GM21423 (cell line): ENCODE results near the gene GOLPH3.
"Not testable (repeated sequence)": the region's sequence is repeated elsewhere in the genome, so short reads cannot be mapped to it uniquely, and the experiment has no call there.

Experiments
- ATAC-seq: cut with Tn5 transposase; IDR thresholded peaks from one replicate; pipeline ENCODE4 v1.9.1; 2021; ENCODE audit warnings: mild to moderate bottlenecking, moderate library complexity; ENCODE audit not compliant: unreplicated experiment

Gene GOLPH3

DNA sequence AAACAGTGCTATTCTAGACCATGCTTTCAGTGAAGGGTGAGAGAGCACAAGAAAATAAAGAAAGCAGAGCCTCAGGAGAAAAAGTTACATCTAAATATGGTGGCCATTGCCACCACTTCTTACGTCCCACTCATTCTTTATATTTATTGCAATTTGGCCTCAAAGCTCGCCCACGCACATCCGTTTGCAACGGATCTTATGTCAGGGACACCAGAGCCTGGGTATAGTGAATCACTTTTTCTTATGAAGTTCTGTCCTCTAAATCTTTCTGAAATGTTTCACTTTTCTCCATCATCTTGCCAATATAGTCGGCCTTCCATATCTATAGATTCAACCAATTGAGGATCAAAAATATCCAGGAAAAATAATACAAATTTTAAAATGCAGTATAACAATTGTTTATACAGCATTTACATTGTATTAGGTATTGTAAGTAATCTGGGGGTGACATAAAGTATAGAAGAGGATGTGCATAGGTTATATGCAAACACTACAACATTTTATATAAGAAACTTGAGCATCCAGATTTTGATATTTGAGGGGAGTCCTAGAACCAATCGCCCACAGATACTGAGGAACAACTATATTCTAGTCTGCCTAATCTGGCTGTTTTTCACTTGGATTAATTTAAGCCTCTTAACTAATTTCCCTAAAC, 35.2 kb downstream of the GOLPH3 start:
- ATAC-seq, result no peak

GRCh38 chr5:32136342-32136741, 37.8 kb downstream of the GOLPH3 start:
- no peak for ATAC-seq

DNA sequence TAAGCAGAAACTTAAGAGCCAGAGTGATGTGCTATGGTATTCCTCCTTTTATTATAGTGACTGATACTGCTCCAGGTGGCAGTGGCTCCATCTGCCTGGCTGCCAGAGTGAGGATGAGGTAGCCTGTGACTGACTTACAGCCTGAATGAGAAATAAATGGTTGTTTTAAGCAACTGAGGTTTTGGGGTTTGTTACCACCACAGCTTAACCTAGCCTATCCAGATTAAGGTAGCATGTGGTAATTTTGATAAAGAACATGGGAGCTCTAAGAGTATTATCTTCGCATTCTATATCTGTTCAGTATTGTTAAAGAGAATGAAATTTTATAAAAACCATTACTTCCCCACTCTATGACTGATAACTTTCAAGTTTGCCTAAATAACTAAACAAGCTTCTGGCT, 39.0 kb downstream of the GOLPH3 start:
- no peak for ATAC-seq

- no peak for ATAC-seq
Measured at GRCh38 chr5:32132757-32133156, 41.4 kb downstream of the GOLPH3 start.

DNA sequence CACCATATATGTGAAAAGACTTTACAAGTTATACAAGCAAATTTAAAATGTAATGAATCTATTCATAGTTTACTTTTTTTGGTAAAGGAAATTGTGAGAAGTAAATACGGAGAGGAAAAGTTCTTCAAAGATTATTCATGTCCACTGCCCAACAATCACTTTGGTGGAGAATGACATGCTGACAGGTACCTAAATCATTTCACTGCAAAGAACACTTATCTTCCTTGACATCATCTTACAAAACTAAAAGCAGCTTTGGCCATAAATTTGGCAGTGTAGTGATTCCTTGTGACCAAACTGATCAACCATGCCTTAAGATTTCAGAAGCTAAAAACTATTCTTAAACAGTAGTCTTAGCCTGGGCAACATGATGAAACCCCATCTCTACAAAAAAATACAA, 42.5 kb downstream of the GOLPH3 start:
- ATAC-seq, result no peak

DNA sequence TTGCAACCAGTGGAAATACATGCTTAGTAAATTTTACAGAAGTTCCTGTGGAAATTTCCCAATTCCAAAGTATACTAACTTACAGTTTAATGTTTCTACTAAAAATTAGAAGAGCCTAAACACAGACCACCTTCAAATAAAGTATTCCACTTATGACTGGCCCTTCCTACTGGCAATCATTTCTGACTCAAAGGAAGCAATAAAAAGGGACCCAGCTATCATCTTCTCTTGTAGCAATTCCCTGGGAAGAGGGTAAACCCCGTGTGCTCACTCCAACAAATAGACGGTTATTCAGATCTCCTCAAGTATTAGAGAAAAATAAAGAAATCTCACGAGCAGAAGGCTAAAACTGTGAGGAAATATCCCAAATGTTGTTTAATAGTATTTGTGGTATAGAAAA, 43.3 kb downstream of the GOLPH3 start:
- no peak for ATAC-seq

- no peak for ATAC-seq
Measured at GRCh38 chr5:32129074-32129598, 45.0 kb downstream of the GOLPH3 start.

DNA sequence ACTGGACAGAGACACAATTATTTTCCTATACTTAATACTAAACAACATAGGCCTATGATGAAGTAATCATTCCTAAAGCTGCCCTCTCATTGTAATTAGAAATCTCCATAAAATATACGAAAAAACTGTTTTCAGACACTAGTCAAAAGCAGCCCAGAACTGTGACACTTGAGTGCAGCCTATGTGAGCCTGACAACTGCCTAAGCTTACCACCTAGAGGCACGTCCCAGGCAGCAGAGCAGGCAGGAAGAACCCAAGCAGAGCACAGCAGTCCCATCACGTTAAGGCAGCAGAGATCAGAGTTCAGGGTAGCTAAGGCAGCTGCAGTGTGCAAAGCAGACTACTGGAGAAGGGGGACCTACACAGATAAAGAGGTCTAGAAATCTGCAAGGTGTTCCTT, 46.4 kb downstream of the GOLPH3 start:
- ATAC-seq, result no peak

DNA sequence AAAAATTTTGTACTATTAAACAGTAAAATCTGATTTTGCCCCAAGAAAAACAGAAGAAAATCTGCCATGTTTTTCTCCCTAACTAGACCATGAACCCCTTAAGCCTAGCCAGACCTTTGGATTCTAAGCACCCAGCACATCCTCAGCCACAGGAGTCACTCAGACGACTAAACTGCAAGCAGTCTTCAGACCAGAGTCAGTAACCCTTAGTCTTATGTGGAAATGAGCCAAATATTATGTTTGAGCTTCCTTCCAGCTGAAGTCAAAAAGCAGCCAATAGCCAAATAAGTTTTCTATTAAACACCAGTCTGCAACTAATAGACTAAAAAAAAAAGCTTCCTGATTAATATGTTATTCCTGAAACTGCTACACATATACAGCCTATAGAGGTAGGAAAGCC, 47.4 kb downstream of the GOLPH3 start:
- no peak for ATAC-seq

- no peak for ATAC-seq
Measured at GRCh38 chr5:32123889-32124676, 50.0 kb downstream of the GOLPH3 start.

- ATAC-seq, result no peak
Measured at GRCh38 chr5:32123058-32123805, 50.9 kb downstream of the GOLPH3 start.

DNA sequence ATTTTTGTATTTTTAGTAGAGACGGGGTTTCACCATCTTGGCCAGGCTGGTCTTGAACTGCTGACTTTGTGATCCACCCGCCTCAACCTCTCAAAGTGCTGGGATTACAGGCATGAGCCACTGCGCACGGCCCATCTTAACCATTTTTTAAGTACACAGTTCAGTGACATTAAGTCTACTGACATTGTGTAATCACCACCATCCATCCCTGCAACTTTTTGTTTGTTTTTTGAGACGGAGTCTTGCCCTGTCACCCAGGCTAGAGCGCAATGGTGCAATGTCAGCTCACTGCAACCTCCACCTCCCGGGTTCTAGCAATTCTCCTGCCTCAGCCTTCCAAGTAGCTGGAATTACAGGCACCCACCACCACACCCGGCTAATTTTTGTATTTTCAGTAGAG, 55.2 kb downstream of the GOLPH3 start:
- ATAC-seq, result not testable (repeated sequence)

- ATAC-seq, result no peak
Measured at GRCh38 chr5:32116574-32117313, 57.4 kb downstream of the GOLPH3 start.

DNA sequence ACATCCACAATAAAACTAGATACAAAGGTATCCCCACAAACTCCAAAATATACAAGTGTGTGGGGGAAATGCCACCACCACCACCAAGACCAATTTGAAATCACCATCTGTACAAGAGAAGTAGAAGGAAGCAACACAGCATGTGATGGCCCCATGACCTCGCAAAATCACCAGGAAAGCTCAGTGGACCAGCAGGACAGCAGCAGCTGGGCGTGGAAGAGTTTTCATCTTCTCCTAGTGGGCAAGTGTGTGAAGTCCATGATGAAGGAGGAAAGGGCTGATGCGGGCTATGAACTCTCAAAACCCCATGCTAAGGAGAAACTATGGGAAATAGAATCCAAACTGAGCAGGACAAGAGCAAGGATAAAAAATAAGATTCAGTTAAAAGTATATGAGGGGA, 58.1 kb downstream of the GOLPH3 start:
- ATAC-seq, result no peak

DNA sequence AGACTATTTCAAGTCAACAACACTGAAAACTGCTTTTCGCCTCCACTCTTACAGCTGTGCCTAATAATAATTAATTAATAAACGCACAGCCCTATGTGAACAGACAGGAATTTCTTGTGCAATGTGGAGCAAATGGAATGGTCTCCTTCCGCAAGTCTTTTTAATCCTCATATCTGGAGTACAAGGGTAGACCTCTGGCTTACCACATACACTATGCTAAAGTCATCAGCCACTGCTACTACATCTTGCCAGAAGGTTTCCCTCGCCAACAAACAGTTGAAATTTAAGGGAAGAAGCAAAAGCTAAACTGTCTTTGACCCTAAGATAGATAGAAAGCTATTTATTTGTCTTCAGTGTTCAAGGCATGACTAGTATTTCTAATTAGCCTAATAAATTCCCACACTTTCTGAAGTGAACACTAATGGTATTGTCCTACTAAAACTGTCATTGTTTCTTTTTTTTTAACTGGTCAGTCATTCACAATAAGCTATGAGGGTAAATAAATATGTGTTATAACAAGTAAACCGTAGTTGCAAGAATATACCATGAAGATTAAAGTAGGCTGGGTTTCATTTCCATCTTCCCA, 63.9 kb downstream of the GOLPH3 start:
- ATAC-seq, result no peak

DNA sequence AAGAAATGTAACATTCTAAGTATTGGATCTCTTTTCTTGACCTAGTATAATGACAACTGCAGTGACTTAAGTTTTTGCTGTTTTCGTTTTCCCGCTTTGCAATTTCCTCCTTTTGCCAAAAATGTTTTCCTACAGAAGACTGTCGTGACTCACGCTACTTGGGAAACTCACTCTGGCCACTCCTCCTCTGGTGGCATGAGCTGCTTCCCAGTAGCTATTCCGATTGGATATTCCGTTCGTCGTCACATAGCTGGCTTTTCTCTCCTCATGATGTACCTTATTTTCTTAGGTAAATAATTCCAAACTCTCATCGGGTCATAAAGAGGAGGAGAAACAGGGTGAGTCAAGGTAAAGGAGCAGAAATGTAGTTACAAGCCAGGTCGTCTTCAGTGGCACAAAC, 64.9 kb downstream of the GOLPH3 start:
- ATAC-seq, result no peak

GRCh38 chr5:32108167-32108566, 66.0 kb downstream of the GOLPH3 start:
- no peak for ATAC-seq

- ATAC-seq, result no peak
Measured at GRCh38 chr5:32107291-32107690, 66.8 kb downstream of the GOLPH3 start.

DNA sequence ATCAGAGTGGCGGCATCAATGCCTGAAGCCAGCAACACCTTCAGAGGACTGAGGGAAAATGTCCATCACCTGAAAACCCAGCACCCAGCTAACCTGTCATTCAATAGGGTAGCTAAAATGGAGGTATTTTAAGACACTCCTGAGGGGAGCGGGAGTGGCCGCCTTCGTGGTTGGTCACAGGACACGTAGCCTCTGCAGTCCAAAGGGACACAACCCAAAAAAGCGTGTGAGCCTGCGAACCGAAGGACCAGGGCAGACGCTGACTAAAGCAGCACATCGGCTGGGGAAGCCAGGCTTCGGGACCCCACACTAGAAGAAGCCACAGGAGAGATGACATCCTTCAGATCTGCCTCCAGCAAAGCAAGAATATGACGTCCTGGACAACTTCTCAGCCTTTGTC, 70.6 kb downstream of the GOLPH3 start:
- ATAC-seq, result no peak

DNA sequence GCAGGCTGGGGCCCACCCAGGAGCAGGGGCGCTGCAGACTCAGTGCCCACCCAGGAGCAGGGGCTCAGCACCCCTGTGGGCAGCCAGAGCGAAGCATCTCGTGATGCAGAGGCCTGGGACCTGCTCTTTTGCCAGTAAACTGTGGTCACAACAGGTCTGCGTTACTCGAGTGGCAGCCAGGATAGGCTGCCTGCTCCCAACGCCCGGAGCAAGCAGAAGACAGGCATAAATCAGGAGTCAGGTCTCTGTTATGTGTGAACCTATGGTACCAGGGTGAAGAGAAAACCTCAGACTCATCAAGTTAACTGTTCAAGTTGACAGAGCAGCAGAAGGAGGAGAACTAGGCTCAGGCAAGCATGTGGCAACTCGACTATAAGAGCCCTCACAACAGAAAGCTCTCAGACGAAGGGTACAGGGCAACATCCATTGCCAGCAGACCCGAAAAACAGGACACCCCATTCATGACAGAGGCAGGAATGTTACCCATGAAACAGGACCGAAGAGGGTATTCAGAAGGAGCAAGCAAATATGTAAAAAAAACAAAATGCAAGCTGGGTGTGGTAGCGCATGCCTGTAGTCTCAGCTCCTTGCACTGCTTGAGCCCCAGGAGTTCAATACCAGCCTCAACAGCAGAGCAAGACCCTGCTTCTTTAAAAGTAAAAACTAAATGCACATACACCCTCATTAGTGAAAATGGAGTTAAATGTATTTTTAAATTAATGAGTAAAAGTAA, 71.7 kb downstream of the GOLPH3 start:
- no peak for ATAC-seq
